ENCODE measurements around the gene TMEM18.

TMEM18 gene

DNA sequence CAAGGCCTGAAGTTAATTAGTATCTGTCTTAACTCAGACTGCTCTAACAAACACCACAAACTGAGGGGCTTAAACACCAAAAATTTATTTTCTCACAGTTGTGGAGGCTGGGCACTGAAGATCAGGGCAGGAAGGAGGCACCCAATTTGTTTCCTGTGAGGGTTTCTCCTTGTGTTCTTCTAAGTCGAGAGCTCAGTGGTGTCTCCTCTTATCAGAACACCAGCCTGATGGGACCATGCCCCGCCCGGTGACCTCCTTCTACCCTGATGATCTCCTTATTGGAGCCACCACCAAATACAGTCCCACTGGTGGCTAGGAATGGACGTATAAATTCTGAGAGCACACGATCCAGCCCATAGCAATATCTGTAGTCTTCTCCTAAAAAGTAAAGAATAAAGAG, 20.5 kb downstream of the TMEM18 start:
- TF ChIP-seq NFRKB (IDR thresholded peaks at IDR 0.05): no peak
- TF ChIP-seq ZNF384 (IDR thresholded peaks at IDR 0.05): no peak
- TF ChIP-seq HDGF (IDR thresholded peaks at IDR 0.05; ENCODE audit: borderline replicate concordance): no peak
- no peak for TF ChIP-seq BHLHE40 (IDR thresholded peaks at IDR 0.05; ENCODE audit: borderline replicate concordance)
- no peak for TF ChIP-seq SP1 (IDR thresholded peaks at IDR 0.05)
- TF ChIP-seq CTBP1 (IDR thresholded peaks at IDR 0.05; ENCODE audit: borderline replicate concordance): no peak
- TF ChIP-seq FOXK2 (IDR thresholded peaks at IDR 0.05): no peak
- no peak for TF ChIP-seq SUZ12 (IDR thresholded peaks at IDR 0.05)
- TF ChIP-seq FOXA1 (IDR thresholded peaks at IDR 0.05): no peak
- no peak for TF ChIP-seq FOXM1 (IDR thresholded peaks at IDR 0.05; ENCODE audit: borderline replicate concordance)
- TF ChIP-seq LEF1 (IDR thresholded peaks at IDR 0.05; ENCODE audit: borderline replicate concordance): no peak
- no peak for TF ChIP-seq ELF4 (IDR thresholded peaks at IDR 0.05)
- TF ChIP-seq ARNT (IDR thresholded peaks at IDR 0.05): no peak
- TF ChIP-seq TARDBP (IDR thresholded peaks at IDR 0.05): no peak
- DNase-seq (ENCODE audit: extremely low spot score): no peak
- POLR2A ChIA-PET: no interaction called here
- CTCF ChIA-PET: no interaction called here

- POLR2A ChIA-PET: no interaction called here
- CTCF ChIA-PET: no interaction called here
- TF ChIP-seq ARNT (IDR thresholded peaks at IDR 0.05) (no peak), LEF1 (IDR thresholded peaks at IDR 0.05; ENCODE audit: borderline replicate concordance) (no peak), HDGF (IDR thresholded peaks at IDR 0.05; ENCODE audit: borderline replicate concordance) (no peak), SUZ12 (IDR thresholded peaks at IDR 0.05) (no peak), SP1 (IDR thresholded peaks at IDR 0.05) (no peak), TARDBP (IDR thresholded peaks at IDR 0.05) (no peak), ZNF384 (IDR thresholded peaks at IDR 0.05) (no peak), L3MBTL2 (conservative IDR thresholded peaks at IDR 0.05) (no peak), ELF4 (IDR thresholded peaks at IDR 0.05) (no peak), FOXA1 (IDR thresholded peaks at IDR 0.05) (no peak)
- no peak for DNase-seq (ENCODE audit: extremely low spot score)
Observed at GRCh38 chr2:655626-656025, 21.6 kb downstream of the TMEM18 start.

- no peak for DNase-seq (ENCODE audit: extremely low spot score)
- CTCF ChIA-PET: no interaction called here
- POLR2A ChIA-PET: no interaction called here
- TF ChIP-seq SUZ12 (IDR thresholded peaks at IDR 0.05): no peak
- TF ChIP-seq PKNOX1 (IDR thresholded peaks at IDR 0.05): no peak
- no peak for TF ChIP-seq LEF1 (IDR thresholded peaks at IDR 0.05; ENCODE audit: borderline replicate concordance)
- TF ChIP-seq L3MBTL2 (conservative IDR thresholded peaks at IDR 0.05): no peak
- no peak for TF ChIP-seq TARDBP (IDR thresholded peaks at IDR 0.05)
- no peak for TF ChIP-seq FOXA1 (IDR thresholded peaks at IDR 0.05)
- no peak for TF ChIP-seq ARNT (IDR thresholded peaks at IDR 0.05)
- no peak for TF ChIP-seq FOXM1 (IDR thresholded peaks at IDR 0.05; ENCODE audit: borderline replicate concordance)
- no peak for TF ChIP-seq BHLHE40 (IDR thresholded peaks at IDR 0.05; ENCODE audit: borderline replicate concordance)
- TF ChIP-seq NFRKB (IDR thresholded peaks at IDR 0.05): no peak
- no peak for TF ChIP-seq HDGF (IDR thresholded peaks at IDR 0.05; ENCODE audit: borderline replicate concordance)
- TF ChIP-seq SP1 (IDR thresholded peaks at IDR 0.05): no peak
- TF ChIP-seq ELF4 (IDR thresholded peaks at IDR 0.05): no peak
- no peak for TF ChIP-seq FOXK2 (IDR thresholded peaks at IDR 0.05)
- TF ChIP-seq CTBP1 (IDR thresholded peaks at IDR 0.05; ENCODE audit: borderline replicate concordance): no peak
- TF ChIP-seq ZNF384 (IDR thresholded peaks at IDR 0.05): no peak
Observed at GRCh38 chr2:654896-655295, 22.3 kb downstream of the TMEM18 start.

DNA sequence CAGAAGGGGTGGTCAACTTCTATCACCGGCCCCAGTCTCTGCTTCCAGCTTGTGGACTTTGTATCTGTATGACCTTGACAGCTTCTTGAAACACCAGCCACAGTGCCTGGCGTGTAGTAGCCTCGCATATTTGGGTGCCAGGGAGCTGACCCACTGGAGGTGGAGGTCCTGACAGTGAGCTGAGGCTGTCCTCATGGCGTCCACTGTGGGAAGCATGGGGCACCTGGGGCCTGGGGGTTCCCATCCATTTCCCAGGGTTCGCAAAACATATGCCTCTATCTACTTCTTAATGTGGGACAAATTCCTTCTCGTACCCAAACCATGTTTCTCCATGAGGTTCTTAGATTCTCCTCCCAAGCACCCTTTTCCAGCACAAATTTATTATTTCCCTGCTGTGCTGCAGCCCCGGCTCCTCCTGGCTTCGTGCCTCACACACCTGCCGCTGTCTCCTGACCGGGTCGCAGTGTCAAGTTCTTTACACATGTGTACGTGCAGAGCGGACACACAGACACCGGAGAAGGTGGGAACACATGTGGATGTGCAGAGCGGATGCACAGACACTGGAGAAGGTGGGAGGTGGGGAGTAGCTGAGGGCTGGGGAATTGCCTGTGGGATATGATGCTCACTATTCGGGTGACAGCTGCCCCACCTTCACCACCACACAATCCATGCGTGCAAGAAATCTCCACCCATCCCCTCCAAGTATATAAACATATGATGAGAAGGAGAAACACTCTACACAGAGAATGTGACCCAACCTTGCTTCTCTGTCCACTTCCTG, 23.4 kb downstream of the TMEM18 start:
- CTCF ChIA-PET: no interaction called here
- POLR2A ChIA-PET: no interaction called here
- no peak for DNase-seq (ENCODE audit: extremely low spot score)
- no peak for TF ChIP-seq LEF1 (IDR thresholded peaks at IDR 0.05; ENCODE audit: borderline replicate concordance)
- TF ChIP-seq L3MBTL2 (conservative IDR thresholded peaks at IDR 0.05): no peak
- no peak for TF ChIP-seq SP1 (IDR thresholded peaks at IDR 0.05)
- no peak for TF ChIP-seq HDGF (IDR thresholded peaks at IDR 0.05; ENCODE audit: borderline replicate concordance)
- no peak for TF ChIP-seq TARDBP (IDR thresholded peaks at IDR 0.05)
- TF ChIP-seq ELF4 (IDR thresholded peaks at IDR 0.05): no peak
- TF ChIP-seq PKNOX1 (IDR thresholded peaks at IDR 0.05): no peak
- TF ChIP-seq SUZ12 (IDR thresholded peaks at IDR 0.05): no peak
- no peak for TF ChIP-seq NFRKB (IDR thresholded peaks at IDR 0.05)
- TF ChIP-seq FOXM1 (IDR thresholded peaks at IDR 0.05; ENCODE audit: borderline replicate concordance): no peak
- TF ChIP-seq ARNT (IDR thresholded peaks at IDR 0.05): no peak
- no peak for TF ChIP-seq BHLHE40 (IDR thresholded peaks at IDR 0.05; ENCODE audit: borderline replicate concordance)
- no peak for TF ChIP-seq ZNF384 (IDR thresholded peaks at IDR 0.05)
- no peak for TF ChIP-seq FOXK2 (IDR thresholded peaks at IDR 0.05)
- TF ChIP-seq FOXA1 (IDR thresholded peaks at IDR 0.05): no peak

- ChIA-PET POLR2A (no interaction called here), CTCF (no interaction called here)
- TF ChIP-seq TARDBP (IDR thresholded peaks at IDR 0.05) (no peak), LEF1 (IDR thresholded peaks at IDR 0.05; ENCODE audit: borderline replicate concordance) (no peak), FOXM1 (IDR thresholded peaks at IDR 0.05; ENCODE audit: borderline replicate concordance) (no peak), BHLHE40 (IDR thresholded peaks at IDR 0.05; ENCODE audit: borderline replicate concordance) (no peak), SUZ12 (IDR thresholded peaks at IDR 0.05) (no peak), HDGF (IDR thresholded peaks at IDR 0.05; ENCODE audit: borderline replicate concordance) (no peak), ELF4 (IDR thresholded peaks at IDR 0.05) (no peak), PKNOX1 (IDR thresholded peaks at IDR 0.05) (no peak), FOXA1 (IDR thresholded peaks at IDR 0.05) (no peak), CTBP1 (IDR thresholded peaks at IDR 0.05; ENCODE audit: borderline replicate concordance) (no peak), ZNF384 (IDR thresholded peaks at IDR 0.05) (no peak), ARNT (IDR thresholded peaks at IDR 0.05) (no peak)
- DNase-seq (ENCODE audit: extremely low spot score): no peak
Observed at GRCh38 chr2:652881-653480, 24.2 kb downstream of the TMEM18 start.
